Measurements from ENCODE around the gene ADAM12.

ADAM12 gene

DNA sequence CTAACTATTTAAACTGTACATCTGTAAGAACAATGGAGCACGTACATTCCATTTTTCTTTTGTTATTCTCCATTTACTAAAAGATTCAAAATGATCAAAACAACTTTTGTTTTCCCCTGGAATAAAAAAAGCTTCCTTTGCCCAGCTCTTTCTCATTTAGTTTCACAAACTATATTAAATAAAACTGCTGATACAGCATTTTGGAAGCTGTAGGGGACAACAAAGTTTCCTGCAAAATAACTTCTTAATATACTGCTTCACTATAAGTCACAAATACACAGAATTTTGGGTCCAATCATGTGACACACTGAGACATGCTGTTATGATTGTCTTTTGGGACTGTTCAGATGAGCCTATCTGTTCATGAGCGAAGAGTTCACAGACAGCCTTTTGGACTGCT is 222.4 kb downstream of the ADAM12 start:
- no peak for DNase-seq

GRCh38 chr10:126163506-126163905 is 224.8 kb downstream of the ADAM12 start:
- DNase-seq, result no peak

DNA sequence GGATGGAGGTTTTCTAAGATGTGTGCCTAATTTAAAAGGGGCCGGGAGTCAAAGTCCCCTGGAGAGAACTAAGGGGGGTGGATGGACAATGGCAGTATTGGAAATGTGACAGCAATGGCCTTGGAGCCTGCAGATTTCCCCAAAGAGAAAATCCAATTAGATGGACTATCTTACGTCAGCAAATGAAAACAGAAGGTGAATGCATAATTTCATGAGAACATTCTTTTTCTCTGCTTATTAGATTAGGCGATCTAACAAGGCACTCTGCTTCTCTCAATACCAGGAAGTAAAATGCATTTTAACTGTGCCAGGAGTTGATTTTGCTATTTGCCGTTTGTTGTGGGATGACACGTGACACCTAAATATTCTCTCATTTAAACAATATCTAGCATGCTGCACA is 226.6 kb downstream of the ADAM12 start:
- DNase-seq, result no peak

DNA sequence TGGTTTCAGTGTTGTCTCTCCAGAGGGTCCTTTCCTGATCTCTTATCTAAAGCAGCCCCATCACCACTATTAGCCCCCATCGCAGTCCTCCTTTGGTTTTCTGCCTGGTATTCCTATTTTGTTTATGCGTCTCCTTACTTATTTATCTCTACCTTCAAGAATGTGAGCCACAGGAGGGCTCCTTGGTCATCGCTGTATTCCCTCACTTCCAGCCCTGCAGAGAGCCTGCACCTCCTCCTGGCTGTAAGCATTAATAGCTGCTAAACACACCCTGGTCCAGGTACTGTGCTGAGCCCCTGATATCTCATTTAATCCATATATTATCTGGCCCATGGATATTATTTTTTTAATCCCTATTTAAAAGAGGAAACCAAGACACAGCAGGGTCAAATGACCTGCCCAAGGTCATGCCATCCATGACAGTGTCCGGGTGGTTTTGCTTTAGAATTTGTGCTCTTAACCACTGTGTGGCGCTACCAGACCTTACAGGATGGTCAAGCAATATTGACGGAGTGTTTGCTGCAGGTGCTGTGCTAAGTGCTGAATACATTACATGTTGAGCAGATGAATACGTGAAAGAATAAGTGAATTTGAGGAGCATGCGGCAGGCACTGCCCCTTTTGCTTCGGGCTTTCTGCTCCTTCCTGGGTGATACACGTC is 227.2 kb downstream of the ADAM12 start:
- no peak for DNase-seq

GRCh38 chr10:126160571-126160970 is 227.7 kb downstream of the ADAM12 start:
- DNase-seq, result no peak

DNA sequence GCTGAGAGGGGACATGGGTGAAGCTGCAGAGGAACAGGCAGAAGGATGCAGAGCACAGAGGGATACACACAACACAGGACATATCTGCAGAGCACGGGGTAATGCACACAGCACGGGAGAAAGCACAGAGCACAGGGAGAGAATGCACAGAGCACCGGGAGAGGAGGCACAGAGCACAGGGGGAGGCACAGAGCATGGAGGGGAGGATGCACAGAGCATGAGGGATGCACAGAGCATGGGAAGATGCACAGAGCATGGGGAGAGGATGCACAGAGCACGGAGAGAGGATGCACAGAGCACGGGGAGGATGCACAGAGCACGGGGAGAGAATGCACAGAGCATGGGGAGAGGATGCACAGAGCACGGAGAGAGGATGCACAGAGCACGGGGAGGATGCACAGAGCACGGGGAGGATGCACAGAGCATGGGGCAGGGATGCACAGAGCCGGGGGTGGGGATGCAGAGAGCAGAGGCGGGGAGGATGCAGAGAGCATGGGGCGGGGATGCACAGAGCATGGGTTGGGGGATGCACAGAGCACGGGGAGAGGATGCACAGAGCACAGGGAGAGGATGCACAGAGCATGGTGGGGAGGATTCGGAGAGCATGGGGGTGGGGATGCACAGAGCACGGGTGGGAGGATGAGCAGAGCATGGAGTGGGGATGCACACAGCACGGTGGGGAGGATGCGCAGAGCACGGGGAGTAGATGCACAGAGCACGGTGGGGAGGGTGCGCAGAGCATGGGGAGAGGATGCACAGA is 230.0 kb downstream of the ADAM12 start:
- DNase-seq, result no peak

DNA sequence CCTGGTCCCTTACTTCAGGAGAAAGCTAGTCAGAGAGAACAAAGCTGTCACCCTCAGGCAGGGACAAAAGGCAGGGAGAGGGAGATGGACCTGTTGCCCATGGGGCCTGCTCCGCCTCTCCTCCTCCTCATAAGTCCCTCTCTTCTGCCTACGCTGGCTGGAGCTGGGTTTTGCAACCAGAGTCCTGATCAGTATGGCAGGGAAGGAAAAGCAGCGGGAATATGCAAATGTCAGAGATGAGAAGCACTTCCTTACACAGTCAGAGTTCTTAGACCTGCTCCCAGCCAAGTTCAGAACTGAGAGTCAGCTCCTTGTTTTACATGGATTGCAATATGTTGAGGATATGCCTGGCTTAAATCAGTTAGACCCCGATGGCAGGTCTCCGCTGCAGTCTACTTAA is 231.1 kb downstream of the ADAM12 start:
- no peak for DNase-seq

- DNase-seq, result no peak
These were observed 231.8 kb downstream of the ADAM12 start for GRCh38 chr10:126156503-126156902.

DNA sequence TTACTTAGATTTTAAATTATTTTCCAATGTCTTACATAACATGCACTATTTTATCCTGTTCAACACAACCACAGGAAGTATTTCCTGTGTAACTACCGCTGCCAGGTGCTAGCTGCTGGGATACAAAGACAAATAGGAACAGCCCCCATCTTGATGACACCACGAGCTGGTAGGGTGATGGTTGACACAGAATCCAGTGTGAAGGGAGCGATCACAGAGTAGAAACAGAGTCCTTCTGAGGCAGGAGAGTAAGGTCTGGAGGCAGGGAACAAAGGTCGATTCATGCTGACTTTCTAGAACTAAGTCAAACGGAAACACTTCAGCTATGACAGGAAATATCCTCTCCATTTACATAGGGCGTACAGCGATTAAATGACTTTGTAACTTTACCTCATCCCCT is 232.3 kb downstream of the ADAM12 start:
- no peak for DNase-seq

GRCh38 chr10:126155528-126155927 is 232.7 kb downstream of the ADAM12 start:
- DNase-seq, result no peak

DNA sequence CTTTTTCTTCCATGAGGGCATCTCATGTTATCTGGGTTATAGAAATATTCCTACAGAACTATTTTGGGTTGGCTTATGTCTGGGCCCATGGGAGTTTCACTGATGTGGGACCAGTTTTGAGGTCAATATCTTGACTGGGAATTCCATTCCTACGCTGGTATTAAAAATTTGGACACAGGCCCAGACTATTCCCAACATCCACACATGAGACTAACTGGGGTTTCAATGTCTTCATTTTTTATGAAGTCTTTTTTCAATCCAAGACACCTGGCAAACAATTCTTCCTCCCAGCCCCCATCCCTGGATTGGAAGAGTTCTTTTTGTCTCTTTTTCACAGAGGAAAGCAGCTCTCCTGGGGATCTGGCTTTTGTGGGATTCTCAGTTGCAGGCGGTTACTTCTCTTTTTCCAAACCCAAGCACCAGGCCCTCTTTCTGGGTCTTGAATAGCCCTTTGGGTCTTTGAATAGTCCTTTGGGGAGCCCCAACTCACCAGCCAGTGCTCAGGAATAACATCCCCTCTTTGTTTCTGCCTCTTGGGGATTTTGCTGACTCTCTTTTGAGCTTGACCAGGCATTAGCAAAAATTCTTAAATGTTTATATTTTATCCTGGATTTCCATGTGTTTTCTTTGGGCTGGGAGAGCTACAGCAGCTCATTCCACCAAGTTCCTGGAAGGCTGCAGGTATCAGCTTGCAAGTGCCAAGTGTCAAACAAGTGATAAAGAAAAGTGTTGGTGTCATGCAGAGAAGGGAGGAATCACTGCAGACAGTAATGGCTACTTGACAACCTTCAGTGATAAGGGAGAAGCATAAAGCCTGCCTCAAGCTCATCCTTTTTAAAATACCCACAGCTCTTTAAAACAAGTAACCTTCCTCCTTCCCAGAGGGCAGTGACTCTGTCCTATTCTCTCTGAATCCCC is 234.3 kb downstream of the ADAM12 start:
- no peak for DNase-seq

DNA sequence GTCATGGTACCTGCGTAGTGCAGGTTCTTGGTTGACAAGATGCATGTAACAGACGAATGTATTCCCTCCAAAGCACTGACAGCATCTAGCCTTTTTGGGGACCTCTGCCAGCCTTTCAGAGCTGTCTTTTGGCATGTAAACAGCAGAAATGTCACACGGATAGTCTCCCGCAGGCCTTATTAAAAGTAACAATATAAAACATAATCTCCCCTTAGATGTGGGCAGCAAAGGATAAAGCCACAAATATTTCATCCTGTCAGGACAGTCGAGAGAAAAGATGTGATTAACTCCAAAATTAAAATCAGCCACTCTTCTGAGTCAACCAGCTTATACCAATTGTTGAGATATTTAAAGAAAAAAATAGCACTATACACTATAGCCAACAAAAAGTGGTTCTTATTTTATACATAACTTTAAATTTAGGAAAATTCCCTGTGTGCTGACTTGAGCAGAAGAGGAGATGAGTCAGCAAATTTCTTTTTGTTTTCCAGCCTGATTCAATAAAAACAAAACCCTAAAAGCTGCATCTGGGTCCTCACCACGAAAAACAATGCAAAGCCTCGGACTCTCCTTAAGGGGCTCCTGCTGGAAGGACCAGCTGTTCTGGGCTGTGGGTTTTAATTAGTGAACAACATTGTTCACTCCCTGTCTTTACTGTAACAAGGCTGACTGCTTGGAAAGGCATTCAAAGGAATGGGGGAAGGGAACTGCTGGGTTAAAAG is 240.2 kb downstream of the ADAM12 start:
- no peak for DNase-seq

GRCh38 chr10:126146771-126147170 is 241.5 kb downstream of the ADAM12 start:
- DNase-seq, result no peak

DNA sequence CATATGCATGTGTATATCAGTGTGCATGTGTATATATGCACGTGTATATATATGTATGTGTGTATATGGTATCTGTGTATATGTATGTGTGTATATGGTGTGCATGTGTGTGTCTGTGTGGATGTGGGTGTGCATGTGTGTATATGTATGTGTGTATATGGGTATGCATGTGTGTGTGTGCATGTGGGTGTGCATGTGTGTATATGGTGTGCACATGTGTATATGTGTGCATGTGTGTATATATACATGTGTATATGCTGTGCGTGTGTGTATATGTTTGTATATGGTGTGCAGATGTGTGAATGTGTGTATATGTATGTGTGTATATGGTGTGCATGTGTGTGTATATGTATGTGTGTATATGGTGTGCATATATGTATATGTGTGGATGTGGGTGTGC is 245.2 kb downstream of the ADAM12 start:
- DNase-seq, result no peak

DNA sequence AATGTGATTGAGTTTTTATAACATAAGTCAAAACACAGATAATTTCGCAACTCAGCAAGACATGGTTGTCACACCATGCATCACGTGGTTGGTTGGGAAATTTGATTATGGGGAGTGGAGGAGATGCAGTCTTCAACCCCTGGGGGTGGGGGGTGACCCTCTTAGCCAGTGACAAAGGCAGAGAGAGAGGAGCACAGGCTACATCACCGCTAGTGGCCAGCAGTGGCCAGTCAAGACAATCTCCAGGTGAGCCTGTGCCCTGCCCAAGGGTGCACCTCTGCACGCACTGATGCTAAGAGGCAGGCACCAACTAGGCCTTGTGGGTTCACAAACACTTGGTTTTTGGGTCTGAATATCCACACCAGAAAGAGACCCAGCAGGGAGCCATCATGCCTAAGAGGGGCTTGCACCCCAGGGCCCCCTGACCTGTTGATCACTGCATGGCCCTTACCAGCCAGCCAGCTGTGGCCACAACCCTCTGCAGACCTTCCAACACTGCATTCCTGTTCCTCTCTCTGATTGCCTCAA is 247.5 kb downstream of the ADAM12 start:
- no peak for DNase-seq

DNA sequence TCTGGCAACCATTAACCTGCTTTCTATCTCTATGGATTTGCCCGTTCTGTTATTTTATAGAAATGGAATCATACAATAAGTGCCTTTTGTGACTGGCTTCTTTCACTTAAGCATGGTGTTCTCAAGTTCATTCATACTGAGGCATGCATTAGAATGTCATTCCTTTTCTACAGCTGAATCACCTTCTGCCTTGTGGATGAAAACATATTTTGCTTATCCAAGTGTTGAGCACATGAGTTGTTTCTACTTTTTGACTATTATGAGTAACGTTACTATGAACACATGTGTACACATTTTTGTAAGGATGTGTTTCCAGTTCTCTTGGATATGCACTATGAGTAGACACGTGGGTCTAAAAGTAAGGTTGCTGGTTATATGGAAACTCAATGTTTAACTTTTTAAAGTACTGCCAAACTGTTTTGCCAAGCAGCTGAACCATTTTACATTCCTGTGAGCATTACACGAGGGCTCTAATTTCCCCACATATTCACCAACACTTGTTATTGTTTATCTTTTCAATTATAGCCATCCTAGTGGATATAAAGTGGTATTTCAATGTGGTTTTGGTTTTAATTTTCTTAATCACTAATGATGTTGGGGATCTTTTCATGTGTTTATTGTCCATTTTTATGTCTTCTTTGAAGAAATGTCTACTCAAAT is 250.6 kb downstream of the ADAM12 start:
- DNase-seq, result no peak

DNA sequence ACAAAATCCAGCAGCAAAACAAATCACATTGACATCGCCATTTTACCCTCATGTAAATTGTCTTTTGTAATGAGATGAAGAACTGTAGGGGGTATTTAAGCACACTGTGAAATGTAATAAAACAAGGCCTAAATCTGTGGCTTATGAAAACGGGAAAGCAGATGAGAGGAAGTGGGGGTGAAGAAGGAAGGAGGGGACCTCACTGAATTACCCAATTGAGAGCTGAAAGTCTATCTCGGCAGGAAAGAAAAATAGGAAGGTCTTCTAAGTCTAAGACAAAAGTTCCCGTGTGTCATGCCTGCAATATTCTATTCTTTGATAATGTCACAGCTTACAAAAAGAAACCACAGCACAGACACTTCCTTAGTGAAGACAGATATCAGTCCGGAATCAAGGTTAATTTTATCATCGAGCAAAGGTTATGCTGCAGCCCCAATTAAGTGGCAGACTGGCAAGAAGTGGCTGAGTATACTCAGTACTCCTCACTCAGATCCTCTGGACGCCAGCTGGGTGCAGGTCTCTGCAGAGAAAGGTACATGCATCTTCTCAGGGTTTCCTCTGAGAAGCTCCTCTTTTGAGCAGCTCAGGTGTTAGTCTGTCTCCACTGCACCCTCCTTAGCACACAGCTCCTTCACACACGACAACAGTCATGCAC is 252.2 kb downstream of the ADAM12 start:
- DNase-seq, result peak in 1 of 6 experiments; percentile 4

GRCh38 chr10:126135177-126135576 is 253.1 kb downstream of the ADAM12 start:
- no peak for DNase-seq

- no peak for DNase-seq
These were observed 254.2 kb downstream of the ADAM12 start for GRCh38 chr10:126133906-126134656.

DNA sequence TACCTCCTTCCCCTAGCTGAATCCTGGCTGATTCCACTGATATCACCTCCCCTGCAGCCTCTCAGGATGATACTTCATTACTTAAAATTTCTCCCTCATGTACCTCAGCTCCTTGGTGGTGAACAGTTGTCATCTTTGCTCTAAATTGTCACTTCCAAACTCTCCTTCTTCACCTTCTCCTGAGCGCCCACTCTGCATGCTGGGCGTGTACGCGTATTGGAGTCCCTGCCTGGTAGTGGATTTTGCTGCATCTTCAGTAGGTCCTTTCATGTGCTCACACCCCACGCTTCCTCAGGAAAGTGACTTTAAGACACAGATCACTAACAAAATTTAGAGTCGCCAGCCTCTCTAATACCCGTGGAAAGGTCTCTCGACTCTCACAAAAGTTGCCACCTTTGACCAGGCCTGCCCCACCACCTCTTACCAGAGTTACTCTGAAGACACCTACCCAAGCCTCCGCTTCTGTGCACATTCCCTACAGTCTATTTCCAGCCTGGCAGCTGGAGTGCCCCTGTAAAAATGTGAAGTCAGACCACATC is 255.1 kb downstream of the ADAM12 start:
- no peak for DNase-seq
